Activated B cell treated with CpG ODN at 0.5 μM for 24 hours (primary cell): ENCODE measurements around the gene PLEKHA7. TPM values are rescaled to one million over a fixed set of nuclear protein-coding genes. Genes with fewer than 3 reads are reported as not detected.
A peak's percentile ranks its signal among the peaks of the same experiment; 100 is the strongest.
"Not testable (repeated sequence)": the region's sequence is repeated elsewhere in the genome, so short reads cannot be mapped to it uniquely, and the experiment has no call there.

Experiments
- ATAC-seq: fragments of 200-7000 bp; cut with Tn5 transposase; one replicate; pipeline ENCODE4 v1.10.0; 2021; ENCODE audit warnings: low read depth, mild to moderate bottlenecking, moderate library complexity
- CTCF ChIA-PET: fragments of 350-600 bp; sonication (Branson Sonifier 250); formaldehyde crosslinking; loops from one replicate; lab custom pipeline; 2021; ENCODE audit warnings: antibody characterized with exemption; lab: Charles Lee
- POLR2A ChIA-PET: fragments of 350-600 bp; sonication (Branson Sonifier 250); formaldehyde crosslinking; loops from one replicate; lab custom pipeline; 2021; ENCODE audit warnings: antibody characterized with exemption; lab: Charles Lee
- DNase-seq: peaks from one replicate; pipeline ENCODE4 v3.0.0; 2022
- H3K27ac Mint-ChIP-seq: one replicate; pipeline ENCODE4 v1.8.0; 2020; ENCODE audit warnings: mixed read lengths
- H3K27me3 Mint-ChIP-seq: one replicate; pipeline ENCODE4 v1.8.0; 2021; ENCODE audit warnings: mixed read lengths
- H3K36me3 Mint-ChIP-seq: one replicate; pipeline ENCODE4 v1.8.0; 2021; ENCODE audit warnings: low read depth, mixed read lengths
- H3K4me1 Mint-ChIP-seq: one replicate; pipeline ENCODE4 v1.8.0; 2021; ENCODE audit warnings: mixed read lengths
- H3K4me3 Mint-ChIP-seq: one replicate; pipeline ENCODE4 v1.8.0; 2020; ENCODE audit warnings: mild to moderate bottlenecking, mixed read lengths
- H3K9me3 Mint-ChIP-seq: one replicate; pipeline ENCODE4 v1.8.0; 2020; ENCODE audit warnings: mixed read lengths
- intact Hi-C: fragments of 100-400 bp; cut with micrococcal nuclease; formaldehyde crosslinking; loops from one replicate; pipeline ENCODE4 v1.15.1; 2024
- total RNA-seq: library from RNA; stranded (reverse); gene quantifications from 2 replicates; pipeline ENCODE4 v1.2.3, GENCODE V29; 2022
- TF ChIP-seq, protein P1 (sequence below): fragments of 200-600 bp; IDR thresholded peaks from one replicate; pipeline ENCODE4 v1.8.0; 2022; ENCODE audit warnings: antibody characterized with exemption, mild to moderate bottlenecking

The PLEKHA7 gene, protein sequence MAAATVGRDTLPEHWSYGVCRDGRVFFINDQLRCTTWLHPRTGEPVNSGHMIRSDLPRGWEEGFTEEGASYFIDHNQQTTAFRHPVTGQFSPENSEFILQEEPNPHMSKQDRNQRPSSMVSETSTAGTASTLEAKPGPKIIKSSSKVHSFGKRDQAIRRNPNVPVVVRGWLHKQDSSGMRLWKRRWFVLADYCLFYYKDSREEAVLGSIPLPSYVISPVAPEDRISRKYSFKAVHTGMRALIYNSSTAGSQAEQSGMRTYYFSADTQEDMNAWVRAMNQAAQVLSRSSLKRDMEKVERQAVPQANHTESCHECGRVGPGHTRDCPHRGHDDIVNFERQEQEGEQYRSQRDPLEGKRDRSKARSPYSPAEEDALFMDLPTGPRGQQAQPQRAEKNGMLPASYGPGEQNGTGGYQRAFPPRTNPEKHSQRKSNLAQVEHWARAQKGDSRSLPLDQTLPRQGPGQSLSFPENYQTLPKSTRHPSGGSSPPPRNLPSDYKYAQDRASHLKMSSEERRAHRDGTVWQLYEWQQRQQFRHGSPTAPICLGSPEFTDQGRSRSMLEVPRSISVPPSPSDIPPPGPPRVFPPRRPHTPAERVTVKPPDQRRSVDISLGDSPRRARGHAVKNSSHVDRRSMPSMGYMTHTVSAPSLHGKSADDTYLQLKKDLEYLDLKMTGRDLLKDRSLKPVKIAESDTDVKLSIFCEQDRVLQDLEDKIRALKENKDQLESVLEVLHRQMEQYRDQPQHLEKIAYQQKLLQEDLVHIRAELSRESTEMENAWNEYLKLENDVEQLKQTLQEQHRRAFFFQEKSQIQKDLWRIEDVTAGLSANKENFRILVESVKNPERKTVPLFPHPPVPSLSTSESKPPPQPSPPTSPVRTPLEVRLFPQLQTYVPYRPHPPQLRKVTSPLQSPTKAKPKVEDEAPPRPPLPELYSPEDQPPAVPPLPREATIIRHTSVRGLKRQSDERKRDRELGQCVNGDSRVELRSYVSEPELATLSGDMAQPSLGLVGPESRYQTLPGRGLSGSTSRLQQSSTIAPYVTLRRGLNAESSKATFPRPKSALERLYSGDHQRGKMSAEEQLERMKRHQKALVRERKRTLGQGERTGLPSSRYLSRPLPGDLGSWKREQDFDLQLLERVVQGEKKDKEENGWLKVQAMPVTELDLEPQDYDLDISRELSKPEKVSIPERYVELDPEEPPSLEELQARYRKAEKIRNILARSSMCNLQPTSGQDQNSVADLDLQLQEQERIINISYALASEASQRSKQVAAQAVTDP
- total RNA-seq = 4.9 and 6.8 TPM in 2 replicates

DNA sequence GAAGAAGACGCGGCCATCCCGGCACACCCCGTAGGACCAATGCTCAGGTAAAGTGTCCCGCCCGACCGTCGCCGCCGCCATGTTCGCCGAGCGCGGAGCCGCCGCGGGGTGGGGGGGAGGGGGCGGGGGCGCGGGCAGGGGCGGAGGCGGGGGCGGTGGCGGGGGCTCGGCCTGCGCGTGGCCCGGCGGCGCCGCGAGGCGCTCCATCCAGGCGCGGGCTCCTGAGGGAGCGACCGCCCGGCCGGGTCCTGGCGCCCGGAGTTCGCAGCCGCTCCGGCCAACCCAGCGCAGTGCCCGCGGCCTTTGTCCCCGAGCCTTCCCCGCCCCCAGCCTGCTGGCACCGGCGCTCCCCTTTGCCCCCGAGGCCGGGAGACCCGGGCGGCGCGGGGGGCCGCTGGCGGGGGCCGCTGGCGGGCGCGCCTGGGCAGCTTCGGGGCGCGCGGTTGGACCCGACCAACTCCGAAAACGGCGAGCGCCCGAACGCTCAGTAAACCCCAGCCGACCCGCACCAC is at the start of gene PLEKHA7:
Gene PLEKHA7 (minus strand): TSS at position 94 of the 512 bp plus-strand sequence. CDS start 13 bp downstream, at position 81.
- peaks cover 16% of the 10 kb centered on the region for H3K27me3 Mint-ChIP-seq
- H3K4me1 Mint-ChIP-seq = peaks cover 8% of the 10 kb centered on the region
- intact Hi-C loops = loop anchor here (1.0 kb wide), 1 partner anchor 194 kb away; no protein-coding TSS in a partner anchor
- ChIA-PET CTCF (no interaction called here), POLR2A (no interaction called here)
- peak within 1 kb of the TSS; percentile 27 for H3K27ac Mint-ChIP-seq
- no peaks in the 10 kb centered on the region for H3K36me3 Mint-ChIP-seq
- TF ChIP-seq, protein P1, sequence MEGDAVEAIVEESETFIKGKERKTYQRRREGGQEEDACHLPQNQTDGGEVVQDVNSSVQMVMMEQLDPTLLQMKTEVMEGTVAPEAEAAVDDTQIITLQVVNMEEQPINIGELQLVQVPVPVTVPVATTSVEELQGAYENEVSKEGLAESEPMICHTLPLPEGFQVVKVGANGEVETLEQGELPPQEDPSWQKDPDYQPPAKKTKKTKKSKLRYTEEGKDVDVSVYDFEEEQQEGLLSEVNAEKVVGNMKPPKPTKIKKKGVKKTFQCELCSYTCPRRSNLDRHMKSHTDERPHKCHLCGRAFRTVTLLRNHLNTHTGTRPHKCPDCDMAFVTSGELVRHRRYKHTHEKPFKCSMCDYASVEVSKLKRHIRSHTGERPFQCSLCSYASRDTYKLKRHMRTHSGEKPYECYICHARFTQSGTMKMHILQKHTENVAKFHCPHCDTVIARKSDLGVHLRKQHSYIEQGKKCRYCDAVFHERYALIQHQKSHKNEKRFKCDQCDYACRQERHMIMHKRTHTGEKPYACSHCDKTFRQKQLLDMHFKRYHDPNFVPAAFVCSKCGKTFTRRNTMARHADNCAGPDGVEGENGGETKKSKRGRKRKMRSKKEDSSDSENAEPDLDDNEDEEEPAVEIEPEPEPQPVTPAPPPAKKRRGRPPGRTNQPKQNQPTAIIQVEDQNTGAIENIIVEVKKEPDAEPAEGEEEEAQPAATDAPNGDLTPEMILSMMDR = no peak
- DNase-seq = no peak
- peak within 1 kb of the TSS; percentile 89 for H3K4me3 Mint-ChIP-seq
- H3K9me3 Mint-ChIP-seq = no peaks in the 10 kb centered on the region
- ATAC-seq = peak; percentile 18

DNA sequence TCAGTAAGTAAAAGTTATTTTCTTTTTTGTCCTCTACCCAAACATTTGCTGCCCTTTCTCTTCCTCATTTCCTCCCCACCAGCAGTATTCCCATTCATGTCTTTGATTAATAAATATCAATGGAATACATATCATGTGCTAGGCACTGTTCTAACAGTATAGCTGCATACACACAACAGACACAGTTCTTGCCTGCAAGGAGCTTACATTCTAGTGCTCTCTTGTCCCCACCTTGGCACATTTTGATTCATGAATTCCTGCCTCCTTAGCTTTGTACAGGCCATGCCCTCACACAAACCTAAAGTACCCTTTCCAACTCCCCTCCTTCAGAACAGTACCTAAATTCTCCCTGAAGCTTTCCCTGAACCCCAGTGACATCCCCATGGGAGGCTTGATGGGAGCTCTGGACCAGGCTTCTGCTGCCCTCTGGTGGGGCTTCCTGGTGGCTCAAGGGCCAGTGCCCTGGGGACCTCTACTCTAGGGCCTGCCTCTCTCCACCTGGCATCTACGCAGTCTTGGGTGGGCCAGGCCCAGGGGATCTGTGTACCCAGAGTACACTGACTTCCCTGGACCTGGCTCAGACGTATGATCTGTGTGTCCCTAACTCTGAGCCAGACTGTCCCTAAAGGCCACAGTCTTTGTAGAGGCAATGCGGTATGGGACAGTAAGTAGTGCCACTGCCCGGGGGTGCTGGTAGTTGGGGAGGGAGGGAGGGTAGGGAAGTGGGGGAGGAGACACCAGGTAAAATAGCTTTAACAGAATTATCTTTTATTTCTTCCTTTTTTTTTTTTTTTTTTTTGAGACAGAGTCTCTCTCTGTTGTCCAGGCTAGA is 49.2 kb upstream of the PLEKHA7 start:
- Mint-ChIP-seq H3K27ac (no peak overlapping the region), H3K36me3 (no peaks in the 10 kb centered on the region), H3K27me3 (no peaks in the 10 kb centered on the region), H3K9me3 (peaks cover 3% of the 10 kb centered on the region), H3K4me1 (peaks cover 3% of the 10 kb centered on the region), H3K4me3 (no peak overlapping the region)
- peak; percentile 71 for ATAC-seq
- TF ChIP-seq, protein P1 = no peak
- ChIA-PET POLR2A (interaction anchor here (1.0 kb wide), 1 partner anchor 14 kb away, joined by 5 read pairs; the partner anchor contains the start of gene RPS13), CTCF (interaction anchor here (1.0 to 5.3 kb wide), 11 partner anchors 117 to 278 kb away, joined by 3 to 59 read pairs (median 5); no protein-coding TSS in a partner anchor)
- intact Hi-C loops = loop anchor here (1.0 kb wide), 4 partner anchors 117 to 278 kb away; no protein-coding TSS in a partner anchor
- peak; percentile 39 for DNase-seq

DNA sequence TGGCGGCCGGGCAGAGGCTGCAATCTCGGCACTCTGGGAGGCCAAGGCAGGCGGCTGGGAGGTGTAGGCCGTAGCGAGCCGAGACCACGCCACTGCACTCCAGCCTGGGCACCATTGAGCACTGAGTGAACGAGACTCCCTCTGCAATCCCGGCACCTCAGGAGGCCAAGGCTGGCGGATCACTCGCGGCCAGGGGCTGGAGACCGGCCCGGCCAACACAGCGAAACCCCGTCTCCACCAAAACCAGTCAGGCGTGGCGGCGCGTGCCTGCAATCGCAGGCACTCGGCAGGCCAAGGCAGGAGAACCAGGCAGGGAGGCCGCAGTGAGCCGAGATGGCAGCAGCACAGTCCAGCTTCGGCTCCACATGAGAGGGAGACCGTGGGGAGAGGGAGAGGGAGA is 36.9 kb upstream of the PLEKHA7 start:
- DNase-seq, POLR2A ChIA-PET, H3K9me3 Mint-ChIP-seq, H3K27me3 Mint-ChIP-seq, CTCF ChIA-PET, intact Hi-C loops, H3K27ac Mint-ChIP-seq, H3K36me3 Mint-ChIP-seq, H3K4me3 Mint-ChIP-seq, H3K4me1 Mint-ChIP-seq, ATAC-seq: not testable (repeated sequence)

- H3K4me1 Mint-ChIP-seq, CTCF ChIA-PET, intact Hi-C loops, DNase-seq, H3K9me3 Mint-ChIP-seq, H3K27me3 Mint-ChIP-seq, ATAC-seq, H3K27ac Mint-ChIP-seq, H3K36me3 Mint-ChIP-seq, H3K4me3 Mint-ChIP-seq: not testable (repeated sequence)
- POLR2A ChIA-PET = interaction anchor here (0.7 kb wide), 1 partner anchor 49 kb away, joined by 8 read pairs; no protein-coding TSS in a partner anchor
Observed at GRCh38 chr11:17048491-17048890, 34.3 kb upstream of the PLEKHA7 start.

DNA sequence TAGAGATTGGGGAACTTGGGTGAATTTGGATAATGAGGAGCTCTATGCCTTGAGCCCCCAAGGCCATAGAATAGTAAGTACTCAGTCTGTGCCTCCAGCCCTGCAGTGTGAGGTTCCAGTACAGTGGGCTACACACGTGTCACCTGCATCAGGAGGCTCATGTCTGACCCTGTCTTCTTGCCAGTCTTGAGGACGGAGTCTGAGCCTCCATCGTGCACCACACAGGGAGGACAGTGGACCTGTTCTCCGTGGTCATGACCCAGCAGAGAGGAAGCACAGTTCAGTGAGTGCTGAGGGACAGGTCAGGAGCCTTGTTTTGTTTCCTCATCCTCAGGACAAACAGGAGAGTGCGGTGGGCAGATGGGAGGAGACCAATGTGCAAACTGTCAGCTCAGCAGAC is 32.5 kb upstream of the PLEKHA7 start:
- DNase-seq (no peak), ATAC-seq (no peak)
- no peak overlapping the region for H3K4me3 Mint-ChIP-seq
- TF ChIP-seq, protein P1 = no peak
- ChIA-PET CTCF (no interaction called here), POLR2A (interaction anchor here (0.6 kb wide), 1 partner anchor 31 kb away, joined by 7 read pairs; the partner anchor contains the start of gene RPS13)
- H3K4me1 Mint-ChIP-seq = no peaks in the 10 kb centered on the region
- H3K27me3 Mint-ChIP-seq = no peaks in the 10 kb centered on the region
- H3K36me3 Mint-ChIP-seq = no peaks in the 10 kb centered on the region
- H3K27ac Mint-ChIP-seq = no peak overlapping the region
- intact Hi-C loops = no loop called here
- no peaks in the 10 kb centered on the region for H3K9me3 Mint-ChIP-seq
